HG02852 (cell line): ENCODE data around the gene RGMB.
"Not testable (repeated sequence)": the region's sequence is repeated elsewhere in the genome, so short reads cannot be mapped to it uniquely, and the experiment has no call there.

Experiments
- ATAC-seq: cut with Tn5 transposase; IDR thresholded peaks from one replicate; pipeline ENCODE4 v1.9.1; 2021; ENCODE audit warnings: mild to moderate bottlenecking, moderate library complexity; ENCODE audit not compliant: unreplicated experiment

RGMB gene

GRCh38 chr5:98773464-98774191 lies at the start of gene RGMB:
Gene RGMB (plus strand): TSS chr5:98773663. CDS start chr5:98774071, 408 bp downstream.
- peak; percentile 80 for ATAC-seq

- ATAC-seq, result no peak
Measured at GRCh38 chr5:98726258-98726657, 47.2 kb upstream of the RGMB start.

- no peak for ATAC-seq
Measured at GRCh38 chr5:98727686-98728085, 45.8 kb upstream of the RGMB start.

GRCh38 chr5:98734646-98735045 lies 38.8 kb upstream of the RGMB start:
- ATAC-seq, result no peak

GRCh38 chr5:98735806-98736507 lies 37.5 kb upstream of the RGMB start:
- no peak for ATAC-seq

- ATAC-seq, result no peak
Measured at GRCh38 chr5:98736753-98737152, 36.7 kb upstream of the RGMB start.

GRCh38 chr5:98737441-98737840 lies 36.0 kb upstream of the RGMB start:
- ATAC-seq, result not testable (repeated sequence)

- not testable (repeated sequence) for ATAC-seq
Measured at GRCh38 chr5:98738481-98739149, 34.8 kb upstream of the RGMB start.

- ATAC-seq, result no peak
Measured at GRCh38 chr5:98741926-98742325, 31.5 kb upstream of the RGMB start.

- ATAC-seq, result no peak
Measured at GRCh38 chr5:98742396-98743073, 30.9 kb upstream of the RGMB start.

GRCh38 chr5:98748259-98748658 lies 25.2 kb upstream of the RGMB start:
- ATAC-seq, result not testable (repeated sequence)

GRCh38 chr5:98749046-98749445 lies 24.4 kb upstream of the RGMB start:
- no peak for ATAC-seq

GRCh38 chr5:98750693-98751092 lies 22.8 kb upstream of the RGMB start:
- ATAC-seq, result peak; percentile 88

GRCh38 chr5:98752331-98752730 lies 21.1 kb upstream of the RGMB start:
- not testable (repeated sequence) for ATAC-seq

GRCh38 chr5:98752801-98753200 lies 20.7 kb upstream of the RGMB start:
- not testable (repeated sequence) for ATAC-seq

GRCh38 chr5:98753507-98753906 lies 20.0 kb upstream of the RGMB start:
- ATAC-seq, result no peak

GRCh38 chr5:98755406-98755805 lies 18.1 kb upstream of the RGMB start:
- ATAC-seq, result no peak

GRCh38 chr5:98757978-98758377 lies 15.5 kb upstream of the RGMB start:
- ATAC-seq, result no peak

- no peak for ATAC-seq
Measured at GRCh38 chr5:98763001-98763630, 10.3 kb upstream of the RGMB start.

- ATAC-seq, result no peak
Measured at GRCh38 chr5:98765815-98766214, 7.6 kb upstream of the RGMB start.

- ATAC-seq, result no peak
Measured at GRCh38 chr5:98767581-98767980, 5.9 kb upstream of the RGMB start.
